Embryonic facial prominence (tissue), 1 donor: ENCODE results near the gene KRT7.
A peak's percentile ranks its signal among the peaks of the same experiment; 100 is the strongest.

Source experiments
- DNase-seq: peaks from one replicate; pipeline ENCODE4 v3.0.0-alpha.2; 2016; ENCODE audit errors: extremely low spot score

KRT7 gene

DNA sequence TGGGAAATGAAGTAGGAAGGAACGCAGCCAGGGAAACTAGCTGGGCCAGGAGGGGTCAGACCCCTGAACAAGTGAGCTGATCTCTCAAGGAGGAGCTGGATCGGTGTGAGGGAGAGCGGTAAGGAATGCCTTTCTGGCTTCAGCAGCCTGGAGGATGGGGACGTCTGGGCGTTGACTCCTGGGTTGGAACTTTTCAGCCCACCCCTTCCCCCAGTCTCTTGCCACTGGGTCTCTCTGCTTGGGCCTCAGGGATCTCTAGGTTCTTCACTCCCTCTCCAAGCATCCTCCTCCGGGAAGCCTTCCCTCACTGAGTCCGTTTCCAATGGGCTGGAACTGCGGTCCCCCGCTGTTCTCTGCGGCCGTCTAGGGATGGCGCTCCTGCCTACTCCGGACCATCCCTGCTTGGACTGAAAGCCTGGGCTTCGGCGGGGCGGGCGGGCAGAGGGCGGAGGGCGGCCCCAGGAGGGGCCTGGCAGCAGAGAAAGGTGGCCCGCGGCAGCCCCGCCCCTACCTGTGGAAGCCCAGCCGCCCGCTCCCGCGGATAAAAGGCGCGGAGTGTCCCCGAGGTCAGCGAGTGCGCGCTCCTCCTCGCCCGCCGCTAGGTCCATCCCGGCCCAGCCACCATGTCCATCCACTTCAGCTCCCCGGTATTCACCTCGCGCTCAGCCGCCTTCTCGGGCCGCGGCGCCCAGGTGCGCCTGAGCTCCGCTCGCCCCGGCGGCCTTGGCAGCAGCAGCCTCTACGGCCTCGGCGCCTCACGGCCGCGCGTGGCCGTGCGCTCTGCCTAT is at the start of gene KRT7:
Gene KRT7, plus strand, starts transcription at position 570 of the 788 bp plus-strand sequence. Its CDS starts 54 bp downstream, at position 624.
- DNase-seq: no peak

DNA sequence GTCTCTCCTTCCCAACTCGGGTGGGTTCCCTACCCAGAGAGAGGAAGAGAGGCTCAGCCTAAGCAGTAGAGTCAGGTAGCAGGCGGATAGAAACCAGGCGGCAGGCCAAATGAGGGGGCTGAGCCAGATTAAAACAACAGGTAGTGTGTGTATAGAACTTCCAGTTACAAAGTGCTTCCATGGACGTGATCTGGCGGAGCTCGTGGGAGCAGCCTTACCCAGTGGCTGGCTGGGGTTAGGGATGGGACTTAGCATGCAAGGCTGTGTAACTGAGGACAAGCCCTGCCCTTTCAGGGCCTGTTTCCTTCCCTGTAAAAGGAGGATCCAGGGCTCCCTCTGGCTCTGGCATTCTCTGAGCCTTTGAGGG is 49.5 kb upstream of the KRT7 start:
- no peak for DNase-seq

DNA sequence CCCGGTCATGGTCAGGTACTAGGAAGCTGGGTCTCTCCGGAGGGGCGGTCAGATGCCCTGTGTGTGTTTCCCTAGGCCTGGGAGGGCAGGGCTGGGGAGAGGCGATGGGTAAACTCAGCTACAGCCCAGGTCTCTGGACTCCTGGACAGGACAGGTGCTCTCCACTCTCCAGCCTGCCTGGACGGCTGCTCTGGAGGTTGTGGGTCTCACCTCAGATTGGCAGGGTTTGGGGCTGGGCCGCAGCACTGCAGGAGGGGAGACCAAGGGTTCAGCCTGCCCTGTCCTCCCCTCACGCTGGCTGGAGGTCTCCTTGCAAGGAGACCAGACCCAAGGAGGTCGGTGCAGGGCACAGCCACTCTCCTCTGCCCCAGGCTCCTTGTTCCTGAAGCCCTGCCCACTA is 49.1 kb upstream of the KRT7 start:
- no peak for DNase-seq

DNA sequence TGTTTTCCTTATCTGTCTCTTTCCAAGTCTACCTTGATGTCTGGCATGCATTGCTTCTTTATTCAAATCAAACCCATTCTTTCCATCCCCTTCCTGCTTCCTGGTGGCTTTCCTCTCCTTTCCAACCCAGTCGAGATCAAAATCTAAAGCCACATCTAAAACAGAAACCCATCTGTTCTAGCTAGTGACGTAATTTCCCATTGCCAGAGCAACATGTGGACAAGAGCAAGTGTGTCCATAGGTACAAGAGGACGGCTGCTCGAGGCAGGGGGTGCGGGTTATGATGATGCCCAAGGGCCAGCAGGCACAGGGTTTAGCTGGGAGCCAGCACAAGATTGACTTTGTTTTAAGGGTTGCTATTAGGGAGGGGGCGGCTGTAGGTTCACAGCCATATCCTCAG is 48.2 kb upstream of the KRT7 start:
- no peak for DNase-seq

DNA sequence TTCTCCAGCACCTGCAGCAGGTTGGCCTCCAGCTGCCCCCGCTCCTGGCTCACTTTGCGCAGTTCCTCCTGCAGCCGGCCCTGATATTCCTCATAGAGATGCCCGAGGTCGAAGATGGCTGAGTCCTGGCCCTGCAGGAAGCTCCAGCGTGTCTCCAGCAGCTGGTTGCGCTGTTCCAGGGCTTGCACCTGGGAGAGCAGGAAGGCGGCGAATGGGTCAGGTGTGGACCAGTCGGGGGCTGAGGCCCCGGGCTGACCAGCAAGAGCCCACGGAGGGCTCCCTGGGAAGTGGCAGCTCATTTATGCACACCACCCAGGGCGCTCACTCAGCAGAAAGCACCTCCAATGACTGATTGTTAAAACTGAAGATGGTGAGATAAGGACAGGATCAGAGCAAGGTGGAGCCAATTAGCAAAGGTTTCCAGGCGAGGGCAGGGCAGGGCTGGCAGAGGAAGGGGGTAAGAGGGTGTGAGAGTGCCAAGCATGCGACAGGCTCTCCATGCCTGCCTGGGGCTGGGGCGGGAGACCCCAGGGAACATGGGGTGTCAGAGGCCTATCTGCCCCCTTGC is 47.6 kb upstream of the KRT7 start:
- no peak for DNase-seq

DNA sequence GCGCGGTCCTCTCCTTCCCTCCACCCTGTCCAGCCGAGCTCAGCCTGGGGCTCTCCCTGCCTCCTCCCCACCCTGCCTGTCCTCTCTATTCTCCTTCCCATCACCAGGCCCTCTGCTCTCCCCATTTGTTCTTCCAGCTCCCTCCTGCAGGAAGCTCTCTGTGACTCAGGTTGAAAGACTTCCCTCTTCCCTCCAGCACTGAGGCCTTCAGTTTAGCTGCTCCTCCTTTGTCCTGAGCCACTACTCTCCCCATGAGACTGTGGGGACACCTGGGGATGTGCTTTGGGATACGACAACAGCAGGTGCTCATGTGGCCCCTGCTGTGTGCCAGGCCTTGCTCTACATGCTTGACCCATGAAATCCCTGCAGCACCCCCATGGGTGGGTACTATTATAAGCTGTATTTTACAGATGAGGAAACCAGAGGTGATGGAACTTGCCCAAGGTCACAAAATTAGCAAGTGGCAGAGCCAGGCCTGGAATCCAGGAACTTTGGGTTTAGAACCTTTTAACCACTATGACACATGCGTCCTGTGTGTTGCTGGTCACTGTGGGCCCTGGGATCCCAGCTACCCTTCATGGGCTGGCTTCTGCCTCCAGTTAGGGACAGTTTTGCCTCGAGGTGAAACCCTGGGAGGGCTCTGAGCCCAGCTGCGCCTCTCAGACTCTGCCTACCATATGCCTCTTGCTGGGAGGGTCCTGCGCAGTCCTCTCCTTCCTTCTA is 46.8 kb upstream of the KRT7 start:
- no peak for DNase-seq

DNA sequence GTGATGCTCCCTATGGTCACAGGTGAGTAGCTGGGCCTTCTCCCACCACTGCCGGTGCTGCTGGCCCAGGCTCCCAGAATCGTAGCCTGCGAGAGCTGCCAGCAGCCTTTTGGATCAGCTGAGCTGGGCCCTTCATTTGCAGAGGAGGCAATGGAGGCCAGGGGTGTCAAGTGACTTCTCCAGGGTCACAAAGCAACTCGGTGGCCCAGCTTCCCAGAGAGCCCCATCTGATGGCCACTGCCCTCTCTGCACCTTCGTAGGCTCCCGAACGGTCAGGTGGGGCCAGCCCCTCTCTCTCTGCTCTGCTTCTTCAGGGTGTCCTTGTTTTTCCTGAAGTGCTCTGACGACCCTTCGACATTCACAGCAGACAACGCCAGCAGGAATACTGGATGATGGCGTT is 45.8 kb upstream of the KRT7 start:
- no peak for DNase-seq

DNA sequence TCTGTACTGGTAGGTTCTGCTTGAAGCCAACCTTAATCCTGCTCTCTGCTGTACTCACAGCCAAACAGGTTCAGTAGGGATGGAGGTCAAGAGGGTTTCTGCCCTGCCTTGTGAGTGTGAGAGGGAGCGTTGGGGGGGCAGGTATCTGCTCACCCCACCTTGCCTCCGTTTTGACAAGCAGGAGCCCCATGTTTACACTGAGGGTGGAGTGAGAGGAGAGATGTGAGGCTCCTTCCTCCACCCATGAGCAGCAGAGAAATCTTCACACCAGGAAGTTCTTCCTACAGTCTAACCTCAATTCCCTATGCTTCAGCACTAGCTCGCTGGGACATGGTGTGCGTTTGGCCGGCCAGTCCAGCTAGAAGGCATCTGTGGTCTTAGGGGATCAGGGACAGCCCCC is 45.4 kb upstream of the KRT7 start:
- DNase-seq: no peak

DNA sequence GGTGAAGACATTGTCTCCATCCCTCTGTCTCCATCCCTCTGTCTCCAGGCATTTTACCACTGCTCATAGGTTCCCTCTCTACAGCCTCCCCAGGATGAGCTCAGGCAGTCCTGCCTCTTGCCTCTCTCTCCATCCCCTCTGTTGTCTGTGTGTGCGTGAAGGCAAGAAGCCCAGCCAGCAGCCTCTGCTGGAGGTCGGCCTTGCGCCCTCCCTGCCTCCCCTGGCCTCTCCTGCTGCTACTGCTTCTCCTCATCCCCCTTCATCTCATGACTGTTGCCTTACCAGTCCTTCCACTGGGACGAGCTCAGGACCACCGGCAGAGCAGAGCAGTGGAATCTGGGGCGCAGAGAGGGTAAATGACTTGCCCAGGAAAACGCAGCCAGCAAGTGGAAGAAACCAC is 44.4 kb upstream of the KRT7 start:
- no peak for DNase-seq

DNA sequence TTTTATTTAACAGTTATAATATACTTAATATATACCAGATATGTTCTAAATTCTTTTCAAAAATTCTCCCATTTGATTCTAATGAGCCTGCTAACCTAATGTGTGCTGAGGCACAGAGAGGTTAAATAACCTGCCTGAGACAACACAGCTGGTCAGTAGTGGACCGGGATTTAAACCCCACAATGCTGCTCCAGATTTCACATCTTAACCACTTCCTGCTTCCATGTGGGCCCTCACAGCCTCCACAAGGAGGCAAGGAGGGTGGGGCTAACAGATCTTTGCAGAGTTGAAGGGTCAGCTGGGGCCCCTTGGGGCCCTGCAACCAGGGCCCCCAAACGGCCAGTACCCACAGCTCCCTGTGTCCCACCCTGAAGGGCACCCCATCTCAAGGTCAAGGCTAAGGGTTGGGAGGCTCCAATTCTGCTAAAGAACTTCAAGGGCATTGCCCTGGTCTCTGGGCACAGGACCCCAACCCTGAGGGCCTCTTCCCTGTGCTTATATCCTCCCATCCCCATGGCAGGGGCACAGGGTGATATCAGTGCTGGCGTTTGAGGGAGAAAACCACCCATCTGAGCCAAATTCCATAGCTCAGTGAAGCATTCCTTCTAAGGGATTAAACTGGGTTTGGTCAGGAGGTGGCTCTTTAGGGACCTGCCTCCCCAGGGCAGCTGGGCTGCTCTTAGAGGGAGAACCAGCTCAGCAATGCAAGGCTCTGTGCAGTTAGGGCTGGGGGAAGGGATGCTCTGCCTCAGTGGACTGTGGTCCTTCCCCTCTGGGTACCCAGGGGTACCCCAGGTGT is 43.5 kb upstream of the KRT7 start:
- no peak for DNase-seq

DNA sequence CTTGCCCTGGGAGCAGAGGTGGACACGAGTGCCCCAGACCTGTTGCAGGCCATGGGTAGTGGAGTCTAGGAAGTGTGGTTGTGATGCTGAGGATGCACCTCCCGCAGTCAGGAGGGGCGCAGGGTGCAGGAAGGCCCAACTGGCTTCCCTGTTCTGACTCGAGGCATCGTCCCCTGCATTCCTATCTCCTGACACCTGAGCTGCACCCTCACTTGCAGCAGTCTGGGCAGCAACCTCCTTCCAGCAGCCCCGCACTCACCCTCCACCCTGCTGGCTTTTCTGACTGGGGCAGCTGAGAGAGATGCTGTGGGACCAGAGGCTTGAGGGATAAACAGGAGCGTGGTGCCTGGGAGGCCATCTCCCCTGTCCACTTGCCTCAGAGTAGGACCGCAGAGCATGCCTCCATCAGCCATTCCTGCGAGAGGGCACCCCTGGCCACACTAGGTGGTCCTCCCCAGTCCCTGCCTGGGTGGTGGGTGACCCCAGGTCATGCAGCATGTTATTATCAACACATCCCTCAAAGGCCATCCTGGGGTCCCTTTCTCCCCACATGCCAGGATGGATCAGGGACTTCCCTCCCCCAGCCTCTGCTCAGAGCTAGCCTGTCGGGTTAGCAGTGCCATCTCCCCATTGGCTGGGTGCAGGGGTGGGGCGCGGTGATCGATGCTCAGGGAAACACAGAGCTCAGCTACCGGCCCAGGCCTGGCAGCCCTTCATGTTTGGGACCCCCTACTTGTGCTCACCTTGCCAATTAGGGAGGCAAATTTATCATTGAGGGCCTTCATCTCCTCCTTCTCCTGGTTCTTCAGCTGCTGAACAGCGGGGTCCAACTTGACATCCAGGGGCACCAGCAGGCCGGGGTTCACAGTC is 41.9 kb upstream of the KRT7 start:
- no peak for DNase-seq

DNA sequence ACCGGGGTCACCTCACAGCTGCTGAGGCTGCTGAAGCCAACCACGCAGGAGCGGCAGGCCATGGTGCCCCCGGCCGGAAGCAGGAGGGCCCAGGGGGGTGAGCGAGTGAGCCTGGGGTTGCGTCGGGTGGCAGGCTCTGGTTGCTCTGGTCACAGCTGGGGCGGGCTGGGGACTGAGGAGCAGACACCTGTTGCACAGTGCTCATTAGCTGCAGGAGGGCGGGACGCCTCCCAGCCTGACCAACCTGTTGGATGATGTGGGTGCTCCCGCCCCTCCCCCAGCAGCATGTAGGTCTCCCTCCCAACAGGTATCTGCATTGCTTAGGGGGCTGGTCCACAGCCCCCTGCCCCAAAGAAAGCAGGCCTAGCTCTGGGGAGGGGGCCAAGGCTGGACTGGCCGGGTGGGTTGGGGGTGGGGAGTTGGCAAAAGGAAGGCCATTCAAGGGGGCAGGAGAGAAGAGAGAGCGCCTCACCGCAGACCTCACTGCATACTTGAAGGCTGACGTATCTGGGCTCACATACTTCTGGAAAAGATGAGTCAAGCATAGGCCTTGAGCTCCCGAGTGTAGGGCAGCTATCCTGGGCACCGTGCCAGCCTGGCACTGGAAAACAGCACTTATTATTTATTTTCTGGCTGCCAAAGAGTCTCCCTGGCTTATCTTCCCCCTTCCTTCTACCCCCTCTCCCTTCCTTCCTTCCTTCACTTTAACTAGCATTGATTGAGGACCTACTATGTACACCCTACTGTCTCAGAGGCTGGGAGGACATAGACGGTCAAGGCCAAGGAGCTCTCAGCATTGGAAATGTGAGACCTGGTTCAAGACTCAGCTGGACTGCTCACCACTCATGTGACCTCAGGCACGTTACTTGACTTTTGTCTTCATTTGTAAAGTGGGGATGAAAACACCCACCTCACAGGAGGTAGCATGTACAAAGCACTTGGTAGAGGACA is 40.9 kb upstream of the KRT7 start, which contains the start of gene KRT80:
Gene KRT80, minus strand, starts transcription at position 174 of the 951 bp plus-strand sequence. Its CDS starts 112 bp downstream, at position 62.
- peak; percentile 85 for DNase-seq

DNA sequence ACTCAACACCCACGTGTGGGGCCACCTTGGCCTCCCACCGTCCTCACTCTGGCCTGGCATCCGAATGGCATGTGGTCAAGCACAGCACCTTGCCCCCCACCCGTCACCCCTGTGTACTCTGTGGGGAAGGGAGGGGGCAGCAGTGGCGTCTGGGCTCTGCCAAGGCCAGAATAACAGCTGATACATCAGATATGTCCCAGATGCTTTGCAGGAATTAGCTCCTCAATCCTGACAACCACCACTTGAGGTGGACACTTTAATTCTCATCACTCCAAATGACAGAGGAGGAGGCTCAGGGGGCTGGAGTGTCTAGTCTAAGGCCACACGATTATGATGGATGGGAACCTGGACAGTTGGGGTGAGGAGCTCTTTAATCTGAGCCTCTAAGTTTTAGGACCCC is 39.5 kb upstream of the KRT7 start:
- no peak for DNase-seq

DNA sequence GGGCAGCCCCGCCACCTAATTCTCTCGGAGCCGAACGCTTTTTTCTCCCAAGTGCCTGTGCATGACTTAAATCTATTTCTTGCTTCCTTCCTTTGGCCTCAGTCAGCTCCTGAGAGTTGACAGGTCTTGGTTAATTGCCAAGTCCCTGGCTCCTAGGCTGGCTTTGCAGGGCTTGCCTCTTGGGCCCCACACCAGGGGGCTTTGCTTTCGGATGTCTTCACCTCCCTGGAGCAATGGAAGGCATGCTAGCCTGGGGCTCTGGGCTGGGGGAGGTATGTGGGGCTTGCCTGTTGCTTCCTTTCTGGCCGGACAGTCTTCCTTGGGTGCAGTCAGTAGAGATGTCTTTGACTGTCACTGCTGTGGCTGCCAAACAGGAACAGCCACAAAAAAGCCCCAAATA is 39.1 kb upstream of the KRT7 start:
- no peak for DNase-seq

DNA sequence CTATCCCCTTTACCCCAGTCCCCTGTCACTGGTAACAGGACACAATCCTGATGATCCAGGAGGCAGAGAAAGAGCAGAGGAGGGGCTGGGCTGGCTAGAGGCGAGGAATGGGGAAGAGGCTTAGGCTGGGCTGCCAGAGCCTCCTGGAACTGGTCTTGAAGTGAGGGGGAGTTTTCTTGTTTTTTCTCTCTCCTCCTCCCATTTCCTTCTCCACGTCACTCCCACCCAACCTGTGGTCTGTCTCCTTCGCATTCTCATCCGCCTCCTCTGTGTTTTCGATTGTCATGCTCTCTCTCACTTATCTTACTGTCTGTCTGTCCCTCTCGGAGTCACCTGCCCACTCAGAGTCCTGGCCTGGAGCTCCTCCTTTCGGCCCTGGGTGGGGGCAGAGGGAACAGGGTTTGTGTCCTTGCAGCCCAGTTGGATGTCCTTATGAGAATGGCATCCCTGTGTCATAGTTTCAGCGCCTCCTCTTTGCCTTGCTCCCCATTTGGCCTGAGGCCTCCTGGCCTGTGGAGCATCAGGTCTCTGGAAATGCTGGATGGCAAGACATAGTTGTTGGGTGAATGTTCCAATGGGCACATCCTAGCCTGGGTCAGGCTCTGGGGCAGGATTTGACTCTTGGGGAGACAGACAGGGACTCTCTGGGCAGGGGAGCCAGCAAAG is 37.8 kb upstream of the KRT7 start:
- DNase-seq: no peak

DNA sequence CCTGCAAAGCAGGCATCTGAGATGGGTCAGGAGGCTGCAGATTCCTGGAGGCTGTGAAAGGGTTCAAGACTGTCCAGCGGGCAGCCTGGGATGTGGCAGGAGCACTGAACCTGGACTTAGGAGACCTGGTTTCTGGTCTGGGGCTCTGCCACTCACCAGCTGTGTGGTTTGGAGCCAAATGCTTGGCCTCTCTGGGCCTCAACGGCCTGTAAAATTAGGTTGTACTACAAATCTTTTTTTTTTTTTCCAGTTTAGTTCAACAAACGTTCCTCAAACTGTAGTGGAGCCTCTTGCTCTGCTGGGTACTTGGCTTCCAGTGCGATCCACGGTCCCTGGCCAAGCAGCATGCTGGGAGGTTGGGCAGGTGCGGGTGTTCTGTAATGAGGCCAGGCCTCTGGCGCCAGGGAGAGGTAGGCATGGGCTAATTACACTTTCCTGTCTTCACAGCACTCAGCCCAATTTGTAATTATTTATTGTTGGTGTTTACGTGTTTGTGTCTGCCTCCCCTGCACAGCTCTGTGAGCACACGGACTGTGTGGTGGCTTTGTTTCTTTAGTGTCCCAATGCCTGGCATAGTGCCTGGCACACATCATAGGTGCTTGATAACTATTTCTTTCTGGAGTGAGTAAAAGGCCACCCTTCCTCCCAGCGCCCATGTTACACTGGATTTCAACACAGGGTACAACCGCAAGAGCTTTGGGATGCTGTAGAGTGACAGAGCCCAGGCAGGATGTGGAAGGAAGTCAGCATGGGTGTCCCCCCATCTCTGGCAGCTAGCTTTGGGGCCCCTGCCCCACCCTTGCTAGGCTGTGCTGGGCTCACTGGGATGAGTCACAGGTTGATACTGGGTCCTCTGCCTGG is 35.4 kb upstream of the KRT7 start:
- DNase-seq: no peak

DNA sequence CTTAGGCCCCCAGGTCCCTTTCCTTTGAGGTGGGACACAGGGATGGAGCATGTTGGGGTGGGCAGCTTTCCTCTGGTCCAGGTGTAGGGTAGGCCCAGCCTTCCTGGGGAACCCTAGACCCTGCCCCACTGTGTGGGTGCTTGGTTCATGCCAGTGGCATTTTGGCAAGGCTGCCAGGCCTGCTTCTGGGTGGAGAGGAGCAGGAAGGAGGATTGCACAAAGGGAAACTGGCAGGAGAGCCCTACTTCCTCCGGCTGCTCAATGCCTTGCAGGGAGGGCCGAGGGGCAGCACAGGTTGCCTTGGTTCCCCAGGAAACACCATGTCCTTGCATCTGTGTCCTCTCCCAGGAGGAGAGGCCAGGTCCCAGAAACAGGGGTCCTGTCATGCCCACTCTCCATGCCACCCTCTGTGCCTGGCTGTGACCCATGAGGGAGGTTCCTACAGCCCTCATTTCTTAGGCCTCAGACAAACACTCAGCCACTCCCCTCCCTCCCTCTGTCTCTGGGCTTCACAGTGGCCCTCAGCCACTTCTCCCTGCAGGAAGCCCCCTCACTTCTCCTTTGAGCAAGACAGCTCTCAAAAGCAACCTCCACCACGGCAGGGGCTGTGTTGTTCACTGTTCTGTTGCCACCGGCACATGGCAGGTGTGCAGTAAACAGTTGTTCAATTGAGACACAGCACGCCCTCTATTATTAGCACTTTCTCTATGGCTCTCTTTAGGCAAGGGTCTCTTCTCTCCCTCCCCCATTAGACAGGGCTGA is 34.4 kb upstream of the KRT7 start:
- no peak for DNase-seq
